Heart right ventricle (tissue), 16 donors: ENCODE results near the gene ZNF692. TPM values are rescaled to one million over a fixed set of nuclear protein-coding genes. Genes with fewer than 3 reads are reported as not detected.

Experiments used
- ATAC-seq, 8 donors: fragments of 200-7000 bp; cut with Tn5 transposase; one replicate each; pipeline ENCODE4 v1.9.1; 2020; ENCODE audit warnings: mild to moderate bottlenecking in 8 of 8, moderate library complexity in 8 of 8, moderate number of reproducible peaks in 1 of 8
- DNase-seq, 2 donors: peaks; one replicate each; pipeline ENCODE4 v3.0.0-alpha.2; 2020
- H3K27ac ChIP-seq, 10 donors: fragments of 200-600 bp; sonication (generic) in 2 of 10; one replicate each; pipeline versions ENCODE4 v1.5.0 to v1.8.0; 2020 to 2022; ENCODE audit warnings: mild to moderate bottlenecking in 3 of 10
- H3K27me3 ChIP-seq, 7 donors: fragments of 200-600 bp; one replicate each; pipeline ENCODE4 v1.8.0; 2021 to 2022; ENCODE audit warnings: mild to moderate bottlenecking in 2 of 7
- H3K36me3 ChIP-seq, 9 donors: fragments of 200-600 bp; sonication (generic) in 1 of 9; one replicate each; pipeline versions ENCODE4 v1.5.0 to v1.8.0; 2020 to 2022; ENCODE audit warnings: mild to moderate bottlenecking in 2 of 9
- H3K4me1 ChIP-seq, 9 donors: fragments of 200-600 bp; sonication (generic) in 1 of 9; one replicate each; pipeline versions ENCODE4 v1.5.0 to v1.8.0; 2020 to 2022; ENCODE audit warnings: mild to moderate bottlenecking in 4 of 9
- H3K4me3 ChIP-seq, 10 donors: fragments of 200-600 bp; sonication (generic) in 2 of 10; one replicate each; pipeline versions ENCODE4 v1.5.0 to v1.8.0; 2020 to 2022; ENCODE audit warnings: mild to moderate bottlenecking in 7 of 10, moderate library complexity in 2 of 10
- H3K9me3 ChIP-seq, 11 donors: fragments of 200-600 bp in 10 of 11; sonication (generic) in 2 of 11; one replicate each; pipeline versions ENCODE4 v1.5.0 to v1.8.0; 2013 to 2022; ENCODE audit warnings: mild to moderate bottlenecking in 2 of 11, control low read depth in 1 of 11, moderate library complexity in 1 of 11
- WGBS, 2 donors: extraction: QIAGEN DNeasy Blood & Tissue Kit; methylation state at CpG; one replicate each; pipeline ENCODE4 v1.1.7; 2013; ENCODE audit warnings: inconsistent platforms in 1 of 2; 5-methylcytosine and 5-hydroxymethylcytosine counted together
- intact Hi-C, 10 donors: fragments of 100-400 bp; cut with DNase I; formaldehyde crosslinking; loops; one replicate each; pipeline versions ENCODE4 v1.11.1 to v1.14.2; 2022
- polyA plus RNA-seq, 2 donors: library from polyadenylated mRNA; stranded (reverse); fragments of 200-250 nt; gene quantifications; one replicate each; pipeline ENCODE4 v1.2.3, GENCODE V29; 2013
- total RNA-seq, 10 donors: library from RNA; stranded (reverse); fragmentation: NEBNext Ultra II Directional in 3 of 10; extraction: Animal tissue kit (Norgen Biotek cat#: 25700) in 3 of 10; gene quantifications; one replicate each; pipeline versions ENCODE4 v1.2.1 to v1.2.4, GENCODE V29; 2021 to 2023
- TF ChIP-seq, protein P1 (sequence below), 9 donors: fragments of 200-600 bp; sonication (generic) in 2 of 9; IDR thresholded peaks; one replicate each; pipeline versions ENCODE4 v1.5.0 to v1.8.0; 2021 to 2022; ENCODE audit warnings: antibody characterized with exemption in 9 of 9, mild to moderate bottlenecking in 5 of 9, moderate library complexity in 1 of 9
- donor health status: Arrhythmogenic right ventricular cardiomyopathy.
- donor health status: ischemic (EF 13 %, LVEDD 7.1; RV severe dilation, severe dysfunction).
- donor health status: healthy with polysubstance abuse.
- donor health status: DM: no; HTN: yes; CAD: no.
- donor health status: DM: no; HTN: no; CAD: no.
- donor health status: ischemic (EF 25% LVEDD 6.9; RV normal size, moderate dysfunction).
- donor health status: ischemic (EF 25% LVEDD 5.7; RV mildly dilated, moderate dysfunction).
- donor health status: healthy.
- donor health status: DM: yes; HTN: yes; CAD: no.
- donor health status: Ischemic cardiomyopathy.
- donor health status: ischemic (EF 35%, LVEDD 5.7; RV mildly dilated, moderate dysfunction).
- donor health status: nonischemic (EF 11% LVEDD 7.7; RV severe dilation, severe dysfunction).
- donor health status: DM: yes; HTN: yes; CAD: no.
- donor health status: PGD.
- donor health status: ischemic (EF 29% LVEDD 5.4; RV normal size, mild dysfunction).
- donor health status: nonischemic (EF 23%, LVEDD 6.1; RV moderate dilation, normal function).

ZNF692 gene
- total and polyA plus RNA-seq, 12 donors: 7.1 to 102 (median 12.5) TPM

DNA sequence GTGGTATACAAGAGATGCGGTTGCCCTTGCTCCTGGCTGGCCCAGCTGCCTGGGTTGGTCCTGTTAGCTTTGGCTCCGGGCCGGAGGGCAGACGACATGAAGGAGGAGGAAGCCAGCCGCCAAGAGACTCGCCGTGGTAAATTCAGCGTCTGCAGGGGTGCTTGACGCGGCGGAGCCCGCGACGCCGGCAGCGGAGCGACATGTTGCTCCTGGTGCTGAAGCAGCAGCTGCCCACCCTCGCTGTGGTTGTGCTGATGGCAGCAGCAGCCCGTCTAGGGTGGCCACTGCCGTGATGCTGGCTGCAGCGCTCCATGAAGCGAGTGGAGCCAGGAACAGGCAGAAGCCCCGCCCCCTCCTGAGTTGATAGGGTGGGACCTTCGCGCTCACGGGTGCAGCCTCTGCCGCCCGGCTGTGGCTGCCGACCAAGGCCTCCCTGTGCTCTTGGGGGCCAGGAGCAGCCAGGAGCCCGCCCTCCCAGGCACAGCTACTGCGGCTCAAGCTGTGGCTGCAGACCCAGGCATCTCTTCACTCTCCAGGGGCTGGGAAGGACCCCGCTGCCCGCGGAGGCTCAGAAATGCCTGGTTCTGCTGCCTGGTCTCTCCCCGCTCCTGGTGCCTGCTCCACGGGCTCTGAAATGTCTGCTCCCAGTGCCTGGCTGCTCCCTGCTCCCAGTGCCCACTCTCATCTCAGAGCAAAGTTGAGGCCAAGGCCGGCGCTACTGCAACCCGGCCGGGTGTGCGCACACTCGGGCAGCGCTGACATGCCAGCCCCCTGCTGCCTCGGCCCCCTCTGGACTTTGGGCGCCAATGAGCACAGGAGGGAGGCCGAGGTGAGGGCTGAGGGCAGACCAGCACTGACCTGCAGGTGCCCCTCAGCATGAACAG lies 4.4 kb upstream of the ZNF692 start:
- Histone ChIP-seq H3K27me3 (no peaks in the 10 kb centered on the region), H3K4me1 (peaks cover 10 to 34% (median 24%) of the 10 kb centered on the region in 9 donors), H3K36me3 (no peaks in the 10 kb centered on the region), H3K9me3 (no peaks in the 10 kb centered on the region), H3K4me3 (peak overlapping the region; percentile 23 to 72 (median 63)), H3K27ac (peak overlapping the region in 9 of 10 donors; percentile 43 to 71 (median 63))
- peak; percentile 88 to 90 for DNase-seq
- peak; percentile 66 to 86 (median 78) for ATAC-seq
- intact Hi-C loops: loop anchor here in 1 of 10 donors (2.0 kb wide), 1 partner anchor 42 kb away; no protein-coding TSS in a partner anchor
- TF ChIP-seq, protein P1, sequence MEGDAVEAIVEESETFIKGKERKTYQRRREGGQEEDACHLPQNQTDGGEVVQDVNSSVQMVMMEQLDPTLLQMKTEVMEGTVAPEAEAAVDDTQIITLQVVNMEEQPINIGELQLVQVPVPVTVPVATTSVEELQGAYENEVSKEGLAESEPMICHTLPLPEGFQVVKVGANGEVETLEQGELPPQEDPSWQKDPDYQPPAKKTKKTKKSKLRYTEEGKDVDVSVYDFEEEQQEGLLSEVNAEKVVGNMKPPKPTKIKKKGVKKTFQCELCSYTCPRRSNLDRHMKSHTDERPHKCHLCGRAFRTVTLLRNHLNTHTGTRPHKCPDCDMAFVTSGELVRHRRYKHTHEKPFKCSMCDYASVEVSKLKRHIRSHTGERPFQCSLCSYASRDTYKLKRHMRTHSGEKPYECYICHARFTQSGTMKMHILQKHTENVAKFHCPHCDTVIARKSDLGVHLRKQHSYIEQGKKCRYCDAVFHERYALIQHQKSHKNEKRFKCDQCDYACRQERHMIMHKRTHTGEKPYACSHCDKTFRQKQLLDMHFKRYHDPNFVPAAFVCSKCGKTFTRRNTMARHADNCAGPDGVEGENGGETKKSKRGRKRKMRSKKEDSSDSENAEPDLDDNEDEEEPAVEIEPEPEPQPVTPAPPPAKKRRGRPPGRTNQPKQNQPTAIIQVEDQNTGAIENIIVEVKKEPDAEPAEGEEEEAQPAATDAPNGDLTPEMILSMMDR (IDR thresholded peaks at IDR 0.05): no peak
- 1 to 5% methylated on average over 46 of the region's 46 CpGs for WGBS, 2 donors

DNA sequence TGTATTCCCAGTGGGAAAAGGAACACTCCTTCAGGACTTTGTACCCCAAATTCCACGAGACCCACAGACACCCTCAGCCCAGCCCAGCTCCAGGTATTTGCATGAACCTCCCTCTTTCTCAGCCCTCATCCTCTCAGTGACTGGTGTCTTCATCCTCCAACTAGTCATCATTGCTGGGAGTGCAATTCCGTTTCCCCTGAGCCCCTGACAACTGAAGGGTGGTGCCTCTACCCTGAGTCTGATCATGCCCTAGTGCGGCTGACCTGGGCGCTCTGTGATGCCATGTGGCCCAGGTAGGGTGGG lies 3.8 kb upstream of the ZNF692 start:
- H3K9me3 ChIP-seq: no peaks in the 10 kb centered on the region
- peaks cover 13 to 40% (median 30%) of the 10 kb centered on the region in 9 donors for H3K4me1 ChIP-seq
- H3K4me3 ChIP-seq: peak overlapping the region in 9 of 10 donors; percentile 54 to 72 (median 63)
- WGBS, 2 donors: 16 to 17% methylated on average over 4 of the region's 4 CpGs
- TF ChIP-seq, protein P1 (IDR thresholded peaks at IDR 0.05): no peak
- intact Hi-C loops: loop anchor here in 1 of 10 donors (2.0 kb wide), 1 partner anchor 42 kb away; no protein-coding TSS in a partner anchor
- no peak for ATAC-seq
- H3K36me3 ChIP-seq: no peaks in the 10 kb centered on the region
- H3K27me3 ChIP-seq: no peaks in the 10 kb centered on the region
- peak overlapping the region in 9 of 10 donors; percentile 43 to 71 (median 63) for H3K27ac ChIP-seq
- DNase-seq: no peak

DNA sequence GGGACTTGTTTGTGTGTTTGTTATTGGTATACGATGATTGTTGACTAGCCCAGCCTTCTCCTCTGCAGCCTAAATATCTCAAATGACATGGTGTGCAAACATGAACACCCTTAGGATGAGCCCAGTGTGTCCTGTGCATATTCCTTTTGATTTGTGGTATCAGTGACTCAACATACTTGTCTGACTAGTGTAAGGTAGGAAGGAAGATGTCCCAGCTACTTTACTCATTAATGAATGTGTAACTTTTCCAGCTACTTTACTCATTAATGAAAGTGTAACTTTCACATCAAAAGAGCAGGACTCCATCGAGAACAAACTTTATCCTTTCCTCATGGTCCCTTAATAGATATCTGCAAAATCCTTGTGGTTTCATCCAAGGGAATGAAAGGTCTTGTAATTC lies 2.7 kb upstream of the ZNF692 start:
- no peaks in the 10 kb centered on the region for H3K9me3 ChIP-seq
- H3K27me3 ChIP-seq: no peaks in the 10 kb centered on the region
- peaks cover 13 to 48% (median 35%) of the 10 kb centered on the region in 9 donors for H3K4me1 ChIP-seq
- no peaks in the 10 kb centered on the region for H3K36me3 ChIP-seq
- H3K27ac ChIP-seq: no peak overlapping the region
- H3K4me3 ChIP-seq: no peak overlapping the region
- TF ChIP-seq, protein P1 (IDR thresholded peaks at IDR 0.05): no peak
- WGBS, 2 donors: 81 to 94% methylated on average over 2 of the region's 2 CpGs
- ATAC-seq: no peak
- no peak for DNase-seq
- intact Hi-C loops: loop anchor here in 2 of 10 donors (2.0 kb wide), 1 partner anchor 43 kb away; no protein-coding TSS in a partner anchor

GRCh38 chr1:248860007-248860406 lies 1.1 kb upstream of the ZNF692 start:
- Histone ChIP-seq H3K9me3 (no peaks in the 10 kb centered on the region), H3K4me3 (no peak overlapping the region), H3K27ac (peak overlapping the region in 5 of 10 donors; percentile 92 to 97 (median 95)), H3K4me1 (peaks cover 13 to 48% (median 35%) of the 10 kb centered on the region in 9 donors), H3K27me3 (no peaks in the 10 kb centered on the region), H3K36me3 (peaks cover 0 to 8% (median 0%) of the 10 kb centered on the region in 9 donors)
- no peak for ATAC-seq
- no peak for DNase-seq
- WGBS, 2 donors: 87 to 88% methylated on average over 4 of the region's 4 CpGs
- TF ChIP-seq, protein P1 (IDR thresholded peaks at IDR 0.05): no peak
- intact Hi-C loops: loop anchor here in 1 of 10 donors (2.0 kb wide), 1 partner anchor 45 kb away; no protein-coding TSS in a partner anchor
